Left forelimb (tissue), 1 donor: ENCODE measurements around the gene ORAI1.
"Not testable (repeated sequence)": the region's sequence is repeated elsewhere in the genome, so short reads cannot be mapped to it uniquely, and the experiment has no call there.

Source experiments
- DNase-seq: peaks from one replicate; pipeline ENCODE4 v3.0.0-alpha.2; 2018; ENCODE audit warnings: low spot score

The ORAI1 gene

GRCh38 chr12:121603581-121603980 lies 22.7 kb upstream of the ORAI1 start:
- no peak for DNase-seq

- DNase-seq: no peak
Measured at GRCh38 chr12:121608301-121608700, 18.0 kb upstream of the ORAI1 start.

- DNase-seq: no peak
Measured at GRCh38 chr12:121610239-121611149, 15.8 kb upstream of the ORAI1 start.

GRCh38 chr12:121611306-121611705 lies 15.0 kb upstream of the ORAI1 start:
- DNase-seq: no peak

GRCh38 chr12:121613462-121613861 lies 12.9 kb upstream of the ORAI1 start:
- no peak for DNase-seq

GRCh38 chr12:121614872-121615467 lies 11.4 kb upstream of the ORAI1 start:
- DNase-seq: no peak

- no peak for DNase-seq
Measured at GRCh38 chr12:121618659-121619233, 7.6 kb upstream of the ORAI1 start.

GRCh38 chr12:121620333-121620891 lies 5.9 kb upstream of the ORAI1 start:
- no peak for DNase-seq

- DNase-seq: peak; percentile 82
Measured at GRCh38 chr12:121626853-121627640, 717 bp downstream of the ORAI1 start.

GRCh38 chr12:121628037-121628436 lies 1.7 kb downstream of the ORAI1 start:
- DNase-seq: no peak

- DNase-seq: no peak
Measured at GRCh38 chr12:121628536-121628935, 2.2 kb downstream of the ORAI1 start.

- no peak for DNase-seq
Measured at GRCh38 chr12:121630791-121631355, 4.5 kb downstream of the ORAI1 start.

GRCh38 chr12:121632069-121632970 lies 6.0 kb downstream of the ORAI1 start:
- no peak for DNase-seq

GRCh38 chr12:121633833-121634196 lies 7.5 kb downstream of the ORAI1 start:
- DNase-seq: not testable (repeated sequence)

- DNase-seq: no peak
Measured at GRCh38 chr12:121634836-121635235, 8.5 kb downstream of the ORAI1 start.

GRCh38 chr12:121637231-121637914 lies 11.0 kb downstream of the ORAI1 start:
- DNase-seq: no peak

GRCh38 chr12:121638298-121639202 lies 12.2 kb downstream of the ORAI1 start:
- no peak for DNase-seq

GRCh38 chr12:121641343-121641630 lies 15.0 kb downstream of the ORAI1 start:
- DNase-seq: no peak

- no peak for DNase-seq
Measured at GRCh38 chr12:121648458-121649028, 22.2 kb downstream of the ORAI1 start.
